Mesenchymal stem cell (in vitro differentiated cells and primary cell): Measurements from ENCODE around the gene FOXP1.

ENCODE experiments used
- DNase-seq: peaks from one replicate; pipeline ENCODE4 v3.0.0-alpha.2; 2013
- H2AFZ ChIP-seq: one replicate; pipeline ENCODE4 v1.6.1; 2013; ENCODE audit warnings: low read depth, mild to moderate bottlenecking, control low read depth, inconsistent platforms, low read length, moderate library complexity
- H2AK5ac ChIP-seq: 2 replicates; pipeline ENCODE4 v1.6.1; 2013; ENCODE audit warnings: low read length, moderate library complexity, mild to moderate bottlenecking, inconsistent platforms; ENCODE audit not compliant: severe bottlenecking
- H2BK120ac ChIP-seq: one replicate; pipeline ENCODE4 v1.6.1; 2013; ENCODE audit warnings: low read depth, mild to moderate bottlenecking, inconsistent platforms, low read length, moderate library complexity
- H2BK12ac ChIP-seq, 2 experiments: one replicate each; pipeline ENCODE4 v1.6.1; 2013; ENCODE audit warnings: inconsistent platforms in 2 of 2, low read length in 2 of 2, mild to moderate bottlenecking in 2 of 2, moderate library complexity in 2 of 2, control low read depth in 1 of 2
- H2BK15ac ChIP-seq: one replicate; pipeline ENCODE4 v1.6.1; 2013; ENCODE audit warnings: mild to moderate bottlenecking, low read depth, inconsistent platforms; ENCODE audit not compliant: poor library complexity, severe bottlenecking
- H2BK5ac ChIP-seq: 2 replicates; pipeline ENCODE4 v1.6.1; 2013; ENCODE audit warnings: low read depth, mild to moderate bottlenecking, low read length, control low read depth, inconsistent platforms; ENCODE audit not compliant: poor library complexity, severe bottlenecking
- H3K14ac ChIP-seq, 2 experiments: one replicate each; pipeline ENCODE4 v1.6.1; 2013; ENCODE audit warnings: inconsistent platforms in 2 of 2, low read length in 2 of 2, control low read depth in 1 of 2, mild to moderate bottlenecking in 1 of 2, moderate library complexity in 1 of 2
- H3K18ac ChIP-seq, 2 experiments: one replicate each; pipeline ENCODE4 v1.6.1; 2013; ENCODE audit warnings: inconsistent platforms in 2 of 2, low read length in 2 of 2, control low read depth in 1 of 2, low read depth in 1 of 2, mild to moderate bottlenecking in 1 of 2
- H3K23ac ChIP-seq, 2 experiments: one replicate each; pipeline ENCODE4 v1.6.1; 2013; ENCODE audit warnings: inconsistent platforms in 2 of 2, low read length in 2 of 2, mild to moderate bottlenecking in 2 of 2, moderate library complexity in 2 of 2, control low read depth in 1 of 2
- H3K27ac ChIP-seq: 2 replicates; pipeline ENCODE4 v1.5.1; 2013; ENCODE audit warnings: mild to moderate bottlenecking, moderate library complexity, low read length, control low read depth, inconsistent platforms; ENCODE audit not compliant: poor library complexity, severe bottlenecking
- H3K27me3 ChIP-seq, 2 experiments: 2 replicates each; pipeline versions ENCODE4 v1.6.1 to v1.7.0; 2013; ENCODE audit warnings: low read length in 2 of 2, mild to moderate bottlenecking in 2 of 2, moderate library complexity in 2 of 2, control low read depth in 1 of 2, inconsistent platforms in 1 of 2; ENCODE audit not compliant: control insufficient read depth in 1 of 2, insufficient read depth in 1 of 2
- H3K36me3 ChIP-seq, 2 experiments: 2 replicates each; pipeline versions ENCODE4 v1.6.1 to v1.7.0; 2013; ENCODE audit warnings: low read length in 2 of 2, control low read depth in 1 of 2, inconsistent platforms in 1 of 2, low read depth in 1 of 2, mild to moderate bottlenecking in 1 of 2; ENCODE audit not compliant: insufficient read depth in 2 of 2, control insufficient read depth in 1 of 2
- H3K4ac ChIP-seq, 2 experiments: one replicate each; pipeline ENCODE4 v1.6.1; 2013; ENCODE audit warnings: inconsistent platforms in 2 of 2, low read length in 2 of 2, mild to moderate bottlenecking in 2 of 2, moderate library complexity in 2 of 2, control low read depth in 1 of 2, low read depth in 1 of 2
- H3K4me1 ChIP-seq: 2 replicates; pipeline ENCODE4 v1.6.1; 2013; ENCODE audit warnings: low read depth, low read length, control low read depth; ENCODE audit not compliant: control insufficient read depth, insufficient read depth
- H3K4me2 ChIP-seq: 2 replicates; pipeline ENCODE4 v1.6.1; 2013; ENCODE audit warnings: low read length, mild to moderate bottlenecking, inconsistent platforms; ENCODE audit not compliant: poor library complexity, severe bottlenecking
- H3K4me3 ChIP-seq, 2 experiments: 2 replicates each; pipeline versions ENCODE4 v1.5.1 to v1.7.0; 2013; ENCODE audit warnings: low read length in 2 of 2, mild to moderate bottlenecking in 2 of 2, control low read depth in 1 of 2, low read depth in 1 of 2; ENCODE audit not compliant: insufficient read depth in 1 of 2
- H3K79me1 ChIP-seq: replicated peaks from 2 replicates; pipeline ENCODE4 v1.6.1; 2013; ENCODE audit warnings: mild to moderate bottlenecking, control low read depth, low read length, inconsistent platforms; ENCODE audit not compliant: poor library complexity, severe bottlenecking
- H3K9ac ChIP-seq: 2 replicates; pipeline ENCODE4 v1.7.0; 2013; ENCODE audit warnings: mild to moderate bottlenecking, low read length, moderate library complexity
- H3K9me3 ChIP-seq: 2 replicates; pipeline ENCODE4 v1.7.0; 2013; ENCODE audit warnings: mild to moderate bottlenecking, low read length; ENCODE audit not compliant: control insufficient read depth
- H4K8ac ChIP-seq: one replicate; pipeline ENCODE4 v1.6.1; 2013; ENCODE audit warnings: inconsistent platforms, mild to moderate bottlenecking, low read length, moderate library complexity
- H4K91ac ChIP-seq: one replicate; pipeline ENCODE4 v1.6.1; 2013; ENCODE audit warnings: mild to moderate bottlenecking, low read length, inconsistent platforms
- WGBS: methylation state at CpG from one replicate; pipeline ENCODE4 v1.1.7; 2013; ENCODE audit warnings: mixed read lengths; 5-methylcytosine and 5-hydroxymethylcytosine counted together

Gene FOXP1

GRCh38 chr3:71244153-71244825 lies 339.2 kb downstream of the FOXP1 start:
- Histone ChIP-seq H3K18ac (peak overlapping the region in 1 of 2 experiments; percentile 64), H2AK5ac (peak overlapping the region; percentile 46), H3K27ac (peak overlapping the region; percentile 77), H4K91ac (no peak overlapping the region), H3K4me2 (peak overlapping the region; percentile 28), H3K4me3 (peak overlapping the region in 1 of 2 experiments; percentile 70), H3K4me1 (peaks cover 9% of the 10 kb centered on the region), H2AFZ (no peak overlapping the region), H3K23ac (no peak overlapping the region), H3K36me3 (no peaks in the 10 kb centered on the region), H3K9me3 (no peaks in the 10 kb centered on the region), H3K27me3 (no peaks in the 10 kb centered on the region), H2BK120ac (no peak overlapping the region), H3K4ac (no peak overlapping the region), H2BK15ac (no peak overlapping the region), H3K14ac (no peak overlapping the region), H4K8ac (peak overlapping the region; percentile 32), H3K9ac (peak overlapping the region; percentile 85), H2BK5ac (no peak overlapping the region), H2BK12ac (peak overlapping the region in 1 of 2 experiments; percentile 38), H3K79me1 (peaks cover 20% of the 10 kb centered on the region)
- 44% methylated on average over 9 of the region's 9 CpGs for WGBS
- peak; percentile 61 for DNase-seq

GRCh38 chr3:71243229-71243628 lies 340.3 kb downstream of the FOXP1 start:
- no peak overlapping the region for H4K91ac ChIP-seq
- no peak for DNase-seq
- H3K4me1 ChIP-seq = peaks cover 9% of the 10 kb centered on the region
- no peak overlapping the region for H3K27ac ChIP-seq
- no peak overlapping the region for H3K14ac ChIP-seq
- no peak overlapping the region for H2BK15ac ChIP-seq
- H3K79me1 ChIP-seq = peaks cover 24% of the 10 kb centered on the region
- H3K9ac ChIP-seq = no peak overlapping the region
- H4K8ac ChIP-seq = no peak overlapping the region
- peak overlapping the region in 1 of 2 experiments; percentile 18 for H3K18ac ChIP-seq
- no peak overlapping the region for H2AFZ ChIP-seq
- H2BK12ac ChIP-seq = no peak overlapping the region
- no peak overlapping the region for H2BK120ac ChIP-seq
- H3K4ac ChIP-seq = no peak overlapping the region
- no peaks in the 10 kb centered on the region for H3K36me3 ChIP-seq
- no peak overlapping the region for H3K4me3 ChIP-seq
- 82% methylated on average over 8 of the region's 8 CpGs for WGBS
- H3K27me3 ChIP-seq = no peaks in the 10 kb centered on the region
- no peak overlapping the region for H3K23ac ChIP-seq
- H2BK5ac ChIP-seq = no peak overlapping the region
- no peak overlapping the region for H3K4me2 ChIP-seq
- H3K9me3 ChIP-seq = no peaks in the 10 kb centered on the region
- H2AK5ac ChIP-seq = no peak overlapping the region

GRCh38 chr3:71241981-71242560 lies 341.5 kb downstream of the FOXP1 start:
- Histone ChIP-seq H2BK5ac (no peak overlapping the region), H3K27ac (no peak overlapping the region), H3K9me3 (no peaks in the 10 kb centered on the region), H3K23ac (no peak overlapping the region), H3K4me2 (no peak overlapping the region), H3K27me3 (no peaks in the 10 kb centered on the region), H4K91ac (no peak overlapping the region), H2BK120ac (no peak overlapping the region), H3K4me1 (peaks cover 7% of the 10 kb centered on the region), H3K36me3 (no peaks in the 10 kb centered on the region), H2AFZ (no peak overlapping the region), H3K18ac (no peak overlapping the region), H3K4ac (no peak overlapping the region), H3K79me1 (peaks cover 26% of the 10 kb centered on the region), H2BK15ac (no peak overlapping the region), H2AK5ac (no peak overlapping the region), H2BK12ac (no peak overlapping the region), H3K14ac (no peak overlapping the region), H3K4me3 (no peak overlapping the region), H3K9ac (no peak overlapping the region), H4K8ac (no peak overlapping the region)
- DNase-seq = no peak
- 89% methylated on average over 7 of the region's 8 CpGs for WGBS

DNA sequence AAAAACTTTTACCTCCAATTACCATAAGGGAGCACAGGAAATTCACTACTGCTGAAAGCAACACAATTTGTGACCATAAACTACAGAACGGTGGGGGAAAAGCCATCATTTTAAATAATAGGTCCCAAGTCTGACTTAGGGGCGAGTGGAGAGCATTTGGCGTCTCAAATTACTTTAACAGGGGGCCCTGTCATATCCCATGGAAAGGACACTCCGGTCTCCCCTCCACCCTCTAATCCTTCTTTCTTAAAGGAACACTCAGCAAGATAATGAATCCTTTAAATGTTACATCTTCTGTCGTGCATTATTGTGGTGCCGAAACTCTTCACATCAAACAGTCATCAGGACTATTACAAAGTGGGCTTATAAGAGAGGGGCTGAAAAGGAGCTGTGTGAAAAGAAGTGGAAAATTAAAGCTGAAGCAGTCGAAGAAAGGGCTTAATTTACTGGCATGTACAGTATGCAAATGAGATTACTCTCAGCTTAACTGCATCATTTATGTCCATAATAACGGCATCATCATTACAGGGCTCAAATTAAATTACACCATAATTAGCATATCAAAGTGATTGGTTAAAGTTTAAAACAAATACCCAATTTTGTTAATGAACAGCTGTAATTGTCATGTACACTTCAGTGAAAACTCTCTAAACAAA lies 342.2 kb downstream of the FOXP1 start:
- Histone ChIP-seq H3K27me3 (no peaks in the 10 kb centered on the region), H3K79me1 (peaks cover 28% of the 10 kb centered on the region), H3K14ac (no peak overlapping the region), H3K4me2 (no peak overlapping the region), H3K36me3 (no peaks in the 10 kb centered on the region), H4K91ac (no peak overlapping the region), H2BK120ac (no peak overlapping the region), H3K9me3 (no peaks in the 10 kb centered on the region), H3K23ac (no peak overlapping the region), H3K4me3 (no peak overlapping the region), H2AFZ (no peak overlapping the region), H2BK5ac (no peak overlapping the region), H3K4ac (no peak overlapping the region), H3K4me1 (peaks cover 6% of the 10 kb centered on the region), H3K18ac (no peak overlapping the region), H3K27ac (no peak overlapping the region), H3K9ac (no peak overlapping the region), H2BK15ac (no peak overlapping the region), H4K8ac (no peak overlapping the region), H2BK12ac (no peak overlapping the region), H2AK5ac (no peak overlapping the region)
- DNase-seq = no peak
- WGBS = 41% methylated on average over 4 of the region's 8 CpGs
